GM12892 (cell line): ENCODE results near the gene KLF18.

ENCODE experiments used
- POLR2A ChIP-seq: IDR thresholded peaks from 2 replicates; pipeline ENCODE4 v1.6.1; 2011; ENCODE audit warnings: low read depth, low read length, control low read depth
- POLR2AphosphoS5 ChIP-seq: IDR thresholded peaks from 2 replicates; pipeline ENCODE4 v1.6.1; 2011; ENCODE audit warnings: low read depth, low read length, control low read depth
- TAF1 ChIP-seq: IDR thresholded peaks from 2 replicates; pipeline ENCODE4 v1.6.1; 2011; ENCODE audit warnings: low read depth, mild to moderate bottlenecking, control low read depth, low read length, borderline replicate concordance

DNA sequence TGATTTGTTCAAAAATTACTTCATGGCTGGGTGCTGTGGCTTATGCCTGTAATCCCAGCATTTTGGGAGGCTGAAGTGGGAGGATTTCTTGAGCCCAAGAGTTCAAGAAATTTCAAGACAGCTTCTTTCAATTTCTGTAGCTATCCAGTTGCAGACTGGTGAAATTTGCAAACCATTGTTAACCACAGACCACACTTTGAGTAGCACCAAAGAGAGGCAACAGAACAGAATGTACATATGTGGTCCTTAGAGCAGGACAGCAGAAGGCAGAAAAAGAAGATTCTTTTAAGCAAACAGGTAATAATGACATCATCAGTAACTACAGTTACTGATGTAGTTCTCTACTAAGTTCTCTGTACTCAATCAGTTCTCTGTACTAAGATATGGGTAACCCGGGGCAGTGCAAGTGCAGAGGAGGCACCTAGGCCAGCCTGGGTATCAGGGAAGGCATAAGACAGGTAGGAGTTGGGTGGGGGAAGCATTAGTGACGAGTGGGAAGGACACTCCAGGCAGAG, 28.3 kb downstream of the KLF18 start:
- no peak for TF ChIP-seq POLR2AphosphoS5
- TF ChIP-seq POLR2A, result no peak
- no peak for TF ChIP-seq TAF1
